ENCODE results near the gene OPHN1. TPM values are rescaled to one million over a fixed set of nuclear protein-coding genes. Genes with fewer than 3 reads are reported as not detected.
A peak's percentile ranks its signal among the peaks of the same experiment; 100 is the strongest.

Gene OPHN1
- total RNA-seq, 4 donors from 2014 or later: 4.9 to 20.1 (median 8.1) TPM

- intact Hi-C loops (cut with DNase I; ENCODE audit: low total_unique reads): no loop called here
- WGBS, 2 donors: 73% methylated on average over 1 of the region's 1 CpG
Observed at GRCh38 chrX:68147848-68148247, 285.4 kb downstream of the OPHN1 start.

GRCh38 chrX:68146054-68146453, 287.2 kb downstream of the OPHN1 start:
- TF ChIP-seq POLR2A (IDR thresholded peaks at IDR 0.05) (no peak), CTCF (IDR thresholded peaks at IDR 0.05) (no peak)
- no peak for DNase-seq (ENCODE audit: low spot score in 2 of 2)
- intact Hi-C loops (cut with DNase I; ENCODE audit: low total_unique reads): no loop called here
- WGBS, 2 donors: 12 to 30% methylated on average over 2 of the region's 2 CpGs
- no peak overlapping the region for H3K4me3 ChIP-seq (ENCODE audit: low read depth, poor library complexity, severe bottlenecking)

More at GRCh38 chrX:68147848-68148247, 285.4 kb downstream of the OPHN1 start:
- no peak for DNase-seq (ENCODE audit: low spot score in 2 of 2)
- TF ChIP-seq CTCF (IDR thresholded peaks at IDR 0.05): no peak
- TF ChIP-seq POLR2A (IDR thresholded peaks at IDR 0.05): no peak
- no peak overlapping the region for H3K4me3 ChIP-seq (ENCODE audit: low read depth, poor library complexity, severe bottlenecking)

GRCh38 chrX:68139791-68140190, 293.5 kb downstream of the OPHN1 start:
- no peak for DNase-seq (ENCODE audit: low spot score in 2 of 2)
- H3K4me3 ChIP-seq (ENCODE audit: low read depth, poor library complexity, severe bottlenecking): no peak overlapping the region
- whole genome bisulfite sequencing, 2 donors: 42 to 52% methylated on average over 2 of the region's 2 CpGs
- TF ChIP-seq POLR2A (IDR thresholded peaks at IDR 0.05) (no peak), CTCF (IDR thresholded peaks at IDR 0.05) (no peak)
- intact Hi-C loops (cut with DNase I; ENCODE audit: low total_unique reads): no loop called here

- peak in 1 of 2 donors; percentile 38 for DNase-seq (ENCODE audit: low spot score in 2 of 2)
- TF ChIP-seq POLR2A (IDR thresholded peaks at IDR 0.05): no peak
- TF ChIP-seq CTCF (IDR thresholded peaks at IDR 0.05): no peak
- H3K4me3 ChIP-seq (ENCODE audit: low read depth, poor library complexity, severe bottlenecking): no peak overlapping the region
- intact Hi-C loops (cut with DNase I; ENCODE audit: low total_unique reads): no loop called here
- WGBS, 2 donors: 65 to 71% methylated on average over 4 of the region's 4 CpGs
Observed at GRCh38 chrX:68133181-68133580, 300.1 kb downstream of the OPHN1 start.

- no peak overlapping the region for H3K4me3 ChIP-seq (ENCODE audit: low read depth, poor library complexity, severe bottlenecking)
- no peak for TF ChIP-seq POLR2A (IDR thresholded peaks at IDR 0.05)
- no peak for TF ChIP-seq CTCF (IDR thresholded peaks at IDR 0.05)
- WGBS, 2 donors: 87 to 96% methylated on average over 29 of the region's 29 CpGs
- intact Hi-C loops (cut with DNase I; ENCODE audit: low total_unique reads): no loop called here
- no peak for DNase-seq (ENCODE audit: low spot score in 2 of 2)
Observed at GRCh38 chrX:68132749-68133148, 300.5 kb downstream of the OPHN1 start.

- no peak for DNase-seq (ENCODE audit: low spot score in 2 of 2)
- TF ChIP-seq POLR2A (IDR thresholded peaks at IDR 0.05) (no peak), CTCF (IDR thresholded peaks at IDR 0.05) (no peak)
- 67 to 91% methylated on average over 2 of the region's 2 CpGs for WGBS, 2 donors
- no peak overlapping the region for H3K4me3 ChIP-seq (ENCODE audit: low read depth, poor library complexity, severe bottlenecking)
- intact Hi-C loops (cut with DNase I; ENCODE audit: low total_unique reads): no loop called here
Observed at GRCh38 chrX:68121835-68122234, 311.5 kb downstream of the OPHN1 start.

Measured in lower leg skin (tissue), 4 donors.